Liver (tissue), 9 donors: Measurements from ENCODE around the gene DNAH6. TPM values are rescaled to one million over a fixed set of nuclear protein-coding genes. Genes with fewer than 3 reads are reported as not detected.

Experiments used
- DNase-seq: peaks from one replicate; pipeline ENCODE4 v3.0.0-alpha.2; 2017; ENCODE audit warnings: low spot score
- H3K27ac ChIP-seq, 2 donors: one replicate each; pipeline ENCODE4 v1.7.0; 2013; ENCODE audit warnings: inconsistent platforms in 2 of 2, low read length in 2 of 2, control low read depth in 1 of 2, low read depth in 1 of 2, mild to moderate bottlenecking in 1 of 2
- H3K27me3 ChIP-seq, 4 donors: one replicate each; pipeline versions ENCODE4 v1.6.1 to v1.7.0; 2013; ENCODE audit warnings: low read length in 3 of 4, inconsistent platforms in 1 of 4, mild to moderate bottlenecking in 1 of 4, moderate library complexity in 1 of 4; ENCODE audit not compliant: control insufficient read depth in 4 of 4, insufficient read depth in 4 of 4
- H3K36me3 ChIP-seq, 4 donors: one replicate each; pipeline versions ENCODE4 v1.6.1 to v1.7.0; 2013; ENCODE audit warnings: low read length in 3 of 4, mild to moderate bottlenecking in 3 of 4, low read depth in 1 of 4, moderate library complexity in 1 of 4; ENCODE audit not compliant: control insufficient read depth in 4 of 4, insufficient read depth in 3 of 4
- H3K4me1 ChIP-seq, 4 donors: one replicate each; pipeline versions ENCODE4 v1.6.1 to v1.7.0; 2013; ENCODE audit warnings: low read length in 3 of 4, mild to moderate bottlenecking in 3 of 4, moderate library complexity in 1 of 4; ENCODE audit not compliant: control insufficient read depth in 4 of 4, insufficient read depth in 4 of 4
- H3K4me3 ChIP-seq, 3 donors: one replicate each; pipeline versions ENCODE4 v1.6.1 to v1.7.0; 2013; ENCODE audit warnings: low read length in 3 of 3, control low read depth in 1 of 3, low read depth in 1 of 3, mild to moderate bottlenecking in 1 of 3
- H3K9ac ChIP-seq, 2 donors: one replicate each; pipeline ENCODE4 v1.7.0; 2013; ENCODE audit warnings: low read length in 2 of 2, mild to moderate bottlenecking in 2 of 2, moderate library complexity in 2 of 2, control low read depth in 1 of 2, low read depth in 1 of 2
- H3K9me3 ChIP-seq, 4 donors: one replicate each; pipeline versions ENCODE4 v1.6.1 to v1.7.0; 2013; ENCODE audit warnings: low read length in 3 of 4; ENCODE audit not compliant: control insufficient read depth in 4 of 4
- ATF3 ChIP-seq: IDR thresholded peaks from 2 replicates; pipeline ENCODE4 v1.6.1; 2016; ENCODE audit warnings: antibody characterized with exemption
- CTCF ChIP-seq: fragments of 150-350 bp; IDR thresholded peaks from 2 replicates; pipeline ENCODE4 v1.5.1; 2017; ENCODE audit warnings: improper control_type of control experiment, low read depth, low read length; ENCODE audit not compliant: missing input control
- EGR1 ChIP-seq, 2 donors: IDR thresholded peaks; 2 replicates each; pipeline ENCODE4 v1.6.1; 2016 to 2018; ENCODE audit warnings: antibody characterized with exemption in 2 of 2, low read depth in 2 of 2
- FOXA1 ChIP-seq: IDR thresholded peaks from 2 replicates; pipeline ENCODE4 v1.6.1; 2016; ENCODE audit warnings: antibody characterized with exemption
- FOXA2 ChIP-seq: IDR thresholded peaks from 2 replicates; pipeline ENCODE4 v1.6.1; 2016; ENCODE audit warnings: antibody characterized with exemption
- GABPA ChIP-seq, 2 donors: IDR thresholded peaks in 1 of 2; conservative IDR thresholded peaks in 1 of 2; 2 replicates each; pipeline ENCODE4 v1.6.1; 2016; ENCODE audit warnings: antibody characterized with exemption in 2 of 2, mild to moderate bottlenecking in 1 of 2, moderate library complexity in 1 of 2
- HNF4A ChIP-seq, 2 donors: conservative IDR thresholded peaks; 2 replicates each; pipeline ENCODE4 v1.6.1; 2016; ENCODE audit warnings: antibody characterized with exemption in 2 of 2, mild to moderate bottlenecking in 2 of 2
- HNF4G ChIP-seq: IDR thresholded peaks from 2 replicates; pipeline ENCODE4 v1.6.1; 2016; ENCODE audit warnings: antibody characterized with exemption
- JUND ChIP-seq, 2 donors: IDR thresholded peaks; 2 replicates each; pipeline ENCODE4 v1.6.1; 2016; ENCODE audit warnings: antibody characterized with exemption in 2 of 2
- MAX ChIP-seq: IDR thresholded peaks from 2 replicates; pipeline ENCODE4 v1.6.1; 2016; ENCODE audit warnings: antibody characterized with exemption
- NR2F2 ChIP-seq: IDR thresholded peaks from 2 replicates; pipeline ENCODE4 v1.6.1; 2016; ENCODE audit warnings: antibody characterized with exemption
- RAD21 ChIP-seq, 2 donors: IDR thresholded peaks; 2 replicates each; pipeline ENCODE4 v1.6.1; 2016; ENCODE audit warnings: antibody characterized with exemption in 2 of 2, mild to moderate bottlenecking in 2 of 2
- REST ChIP-seq: IDR thresholded peaks from 2 replicates; pipeline ENCODE4 v1.6.1; 2016; ENCODE audit warnings: antibody characterized with exemption, mild to moderate bottlenecking
- RXRA ChIP-seq, 2 donors: IDR thresholded peaks; 2 replicates each; pipeline ENCODE4 v1.6.1; 2017 to 2018; ENCODE audit warnings: antibody characterized with exemption in 2 of 2, mild to moderate bottlenecking in 1 of 2
- SP1 ChIP-seq: IDR thresholded peaks from 2 replicates; pipeline ENCODE4 v1.6.1; 2018; ENCODE audit warnings: antibody characterized with exemption, mild to moderate bottlenecking
- TAF1 ChIP-seq: conservative IDR thresholded peaks from 2 replicates; pipeline ENCODE4 v1.6.1; 2016; ENCODE audit warnings: antibody characterized with exemption, mild to moderate bottlenecking
- YY1 ChIP-seq: IDR thresholded peaks from 2 replicates; pipeline ENCODE4 v1.6.1; 2016; ENCODE audit warnings: antibody characterized with exemption, mild to moderate bottlenecking
- WGBS: extraction: QIAGEN DNeasy Blood & Tissue Kit; methylation state at CpG from one replicate; pipeline ENCODE4 v1.1.7; 2013; 5-methylcytosine and 5-hydroxymethylcytosine counted together
- polyA plus RNA-seq, 2 donors: library from polyadenylated mRNA; stranded (reverse) in 1 of 2; unstranded in 1 of 2; fragments of 200-250 nt in 1 of 2; fragments of >200 nt in 1 of 2; fragmentation: Nextera tagmentation in 1 of 2; extraction: Ambion mirVana in 1 of 2; gene quantifications; one replicate each; pipeline versions ENCODE4 v1.2.1 to v1.2.3, GENCODE V29; 2013 to 2015
- total RNA-seq, 2 donors: library from RNA; depleted of rRNA; stranded (reverse); fragments of >200 nt; gene quantifications; one replicate each; pipeline ENCODE4 v1.2.3, GENCODE V29; 2014
- donor health status: healthy.
- donor health status: healthy.
- donor health status: healthy.
- donor health status: healthy.
- donor health status: healthy.

DNAH6 gene
- total and polyA plus RNA-seq, 4 donors: 0.32 to 1.6 (median 0.59) TPM

GRCh38 chr2:84811839-84812431 is 295.6 kb downstream of the DNAH6 start:
- Histone ChIP-seq H3K9me3 (no peaks in the 10 kb centered on the region), H3K4me3 (no peak overlapping the region), H3K36me3 (peaks cover 0 to 2% (median 0%) of the 10 kb centered on the region in 4 donors), H3K4me1 (no peaks in the 10 kb centered on the region), H3K27me3 (no peaks in the 10 kb centered on the region), H3K9ac (no peak overlapping the region), H3K27ac (no peak overlapping the region)
- no peak for DNase-seq
- WGBS: 94% methylated on average over 6 of the region's 6 CpGs
- no peak for TF ChIP-seq ATF3
- no peak for TF ChIP-seq SP1
- TF ChIP-seq MAX: no peak
- no peak for TF ChIP-seq JUND (IDR thresholded peaks at IDR 0.05)
- TF ChIP-seq NR2F2: no peak
- no peak for TF ChIP-seq FOXA2
- TF ChIP-seq HNF4G: no peak
- no peak for TF ChIP-seq RAD21 (IDR thresholded peaks at IDR 0.05)
- TF ChIP-seq RXRA (IDR thresholded peaks at IDR 0.05): no peak
- no peak for TF ChIP-seq EGR1 (IDR thresholded peaks at IDR 0.05; ENCODE audit: low read depth in 2 of 2)
- TF ChIP-seq CTCF: no peak
- no peak for TF ChIP-seq REST
- no peak for TF ChIP-seq YY1
- no peak for TF ChIP-seq TAF1
- no peak for TF ChIP-seq HNF4A (conservative IDR thresholded peaks at IDR 0.05)
- no peak for TF ChIP-seq GABPA (IDR thresholded peaks at IDR 0.05 in 1 of 2, conservative IDR thresholded peaks at IDR 0.05 in 1 of 2)
- no peak for TF ChIP-seq FOXA1

- no peak overlapping the region for H3K9ac ChIP-seq
- WGBS: 78% methylated on average over 3 of the region's 3 CpGs
- TF ChIP-seq MAX (no peak), YY1 (no peak), FOXA2 (no peak), NR2F2 (no peak), SP1 (no peak), TAF1 (no peak)
These were observed 298.8 kb downstream of the DNAH6 start for GRCh38 chr2:84815146-84815545.

More at GRCh38 chr2:84815146-84815545, 298.8 kb downstream of the DNAH6 start:
- no peaks in the 10 kb centered on the region for H3K27me3 ChIP-seq
- H3K9me3 ChIP-seq: no peaks in the 10 kb centered on the region
- DNase-seq: no peak
- H3K4me1 ChIP-seq: no peaks in the 10 kb centered on the region
- H3K27ac ChIP-seq: no peak overlapping the region
- H3K4me3 ChIP-seq: no peak overlapping the region
- H3K36me3 ChIP-seq: no peaks in the 10 kb centered on the region
